Erythroblast (primary cell): ENCODE measurements around the gene CCDC71L.

Experiments
- DNase-seq, 2 experiments: peaks; one replicate each; lab custom pipeline; 2025; lab: John Stamatoyannopoulos, UW
- GATA1 ChIP-seq: IDR thresholded peaks from 2 replicates; pipeline ENCODE4 v1.6.1; 2011; ENCODE audit warnings: low read depth, mild to moderate bottlenecking, control low read depth, low read length, moderate library complexity
- POLR2A ChIP-seq: IDR thresholded peaks from 2 replicates; pipeline ENCODE4 v1.6.1; 2011; ENCODE audit warnings: mild to moderate bottlenecking, low read length

Gene CCDC71L

GRCh38 chr7:106623853-106624252 lies 37.1 kb downstream of the CCDC71L start:
- DNase-seq, result no peak

GRCh38 chr7:106623315-106623660 lies 37.7 kb downstream of the CCDC71L start:
- no peak for TF ChIP-seq GATA1
- TF ChIP-seq POLR2A, result no peak
- no peak for DNase-seq

More at GRCh38 chr7:106623853-106624252, 37.1 kb downstream of the CCDC71L start:
- TF ChIP-seq POLR2A (no peak), GATA1 (no peak)

DNA sequence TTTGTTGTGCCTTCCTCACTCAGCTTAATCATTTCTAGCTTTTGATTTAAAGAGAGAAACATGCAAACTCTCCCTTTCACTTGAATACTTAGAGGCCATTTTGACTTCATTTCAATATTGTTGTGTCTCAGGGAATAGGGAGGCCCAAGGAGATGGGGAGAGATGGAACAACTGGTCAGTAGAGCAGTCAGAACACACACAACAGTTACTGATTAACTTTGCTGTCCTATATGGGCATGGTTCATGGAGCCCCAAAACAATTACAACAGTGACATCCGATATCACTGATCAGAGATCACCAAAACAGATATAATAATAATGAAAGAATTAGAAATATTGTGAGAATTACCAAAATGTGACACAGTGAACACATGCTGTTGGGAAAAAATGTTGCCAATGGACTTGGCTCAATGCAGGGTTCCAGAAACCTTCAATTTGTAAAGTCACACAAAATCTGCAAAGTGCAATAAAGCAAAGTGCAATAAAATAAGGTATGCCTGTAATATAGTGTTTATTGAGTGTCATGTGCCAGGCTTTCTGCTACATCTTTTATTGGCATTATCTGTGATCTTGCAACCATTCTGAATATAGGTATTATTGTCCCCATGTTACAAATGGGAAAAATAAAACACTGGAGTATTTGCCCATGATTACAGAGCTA lies 38.2 kb downstream of the CCDC71L start:
- TF ChIP-seq GATA1 (no peak), POLR2A (no peak)
- no peak for DNase-seq

DNA sequence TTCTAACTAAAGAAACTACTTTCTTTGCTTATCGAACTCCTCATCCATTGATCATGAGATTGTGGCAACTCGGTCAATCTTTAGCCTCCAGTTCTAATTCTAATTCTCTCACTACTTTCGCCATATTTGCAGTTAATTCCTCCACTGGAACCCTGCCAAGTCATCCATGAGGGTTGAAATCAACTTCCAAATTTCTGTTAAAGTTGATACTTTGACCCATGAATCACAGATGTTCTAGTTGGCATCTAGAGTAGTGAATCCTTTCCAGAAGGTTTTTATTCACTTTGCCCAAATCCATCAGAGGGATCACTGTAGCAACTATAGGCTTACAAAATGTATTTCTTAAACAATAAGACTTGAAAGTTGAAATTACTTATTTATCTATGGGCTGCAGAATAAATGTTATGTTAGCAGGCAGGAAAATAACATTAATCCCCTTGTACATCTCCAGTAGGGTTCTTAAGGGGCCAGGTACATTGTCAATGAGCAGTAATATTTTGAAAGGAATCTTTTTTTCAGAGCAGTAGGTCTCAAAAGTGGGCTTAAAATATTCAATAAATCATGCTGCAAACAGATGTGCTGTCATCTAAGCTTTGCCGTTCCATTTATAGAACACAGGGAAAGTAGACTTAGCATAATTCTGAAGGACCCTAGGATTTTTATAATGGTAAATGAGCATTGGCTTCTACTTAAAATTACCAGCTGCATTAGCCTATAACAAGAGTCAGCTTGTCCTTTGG lies 39.4 kb downstream of the CCDC71L start:
- TF ChIP-seq POLR2A (no peak), GATA1 (no peak)
- no peak for DNase-seq

DNA sequence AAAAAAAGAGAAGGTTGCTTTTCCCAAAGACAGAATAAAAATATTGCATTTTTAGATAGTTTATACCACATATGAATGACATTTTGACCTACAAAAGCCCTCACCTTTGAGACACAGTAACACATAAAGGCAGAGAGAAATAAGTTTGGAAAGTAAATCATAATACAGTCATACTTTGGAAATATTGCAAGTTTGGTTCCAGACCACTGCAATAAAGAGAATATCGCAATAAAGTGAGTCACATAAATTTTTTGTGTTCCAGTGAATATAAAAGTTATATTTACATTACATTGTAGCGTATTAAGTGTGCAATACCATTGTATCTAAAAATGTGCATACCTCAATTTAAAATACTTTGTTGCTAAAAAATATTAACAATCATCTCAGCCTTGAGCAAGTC lies 40.3 kb downstream of the CCDC71L start:
- no peak for DNase-seq
- TF ChIP-seq POLR2A (no peak), GATA1 (no peak)

- TF ChIP-seq GATA1 (no peak), POLR2A (no peak)
- DNase-seq, result no peak
These were observed 40.9 kb downstream of the CCDC71L start for GRCh38 chr7:106620034-106620433.

DNA sequence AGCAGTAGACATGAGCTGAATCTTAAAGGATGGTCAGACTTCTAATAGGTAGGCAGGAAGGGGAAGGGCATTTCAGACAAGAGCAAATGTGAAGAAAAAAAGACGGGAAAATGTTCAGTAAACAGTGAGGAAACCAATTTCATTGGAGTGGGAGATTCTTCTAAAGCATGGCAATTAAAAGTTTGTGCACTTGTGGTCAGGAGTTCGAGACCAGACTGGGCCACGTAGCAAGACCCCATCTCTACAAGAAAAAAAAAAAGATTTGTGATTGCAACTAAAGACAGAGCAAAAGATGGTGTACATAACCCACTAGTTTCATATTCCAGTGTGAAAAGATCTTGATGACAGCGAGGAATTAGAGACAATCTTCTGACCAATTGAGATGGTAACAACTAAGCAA lies 41.7 kb downstream of the CCDC71L start:
- no peak for TF ChIP-seq GATA1
- TF ChIP-seq POLR2A, result no peak
- DNase-seq, result no peak

GRCh38 chr7:106618480-106618879 lies 42.5 kb downstream of the CCDC71L start:
- peak in 1 of 2 experiments; percentile 32 for DNase-seq
- TF ChIP-seq GATA1 (no peak), POLR2A (no peak)

DNA sequence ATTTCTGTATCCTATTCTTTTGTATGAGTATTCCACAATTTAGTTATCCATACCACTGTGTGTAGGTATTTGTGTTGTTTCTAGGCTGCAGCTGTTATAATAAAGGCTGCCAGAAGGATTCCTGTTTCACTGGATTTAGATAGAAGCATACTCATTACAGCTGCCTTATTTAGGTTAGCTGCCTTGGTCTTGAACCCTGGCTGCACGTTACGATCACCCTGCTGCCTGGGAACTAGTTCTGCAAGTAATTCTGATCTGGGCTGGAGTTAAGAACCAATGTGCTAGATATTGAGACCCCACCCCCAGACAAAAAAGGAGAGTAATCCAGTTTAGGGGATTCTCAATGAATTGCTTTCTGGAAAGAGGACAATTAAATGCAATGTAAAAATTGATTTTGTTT lies 43.1 kb downstream of the CCDC71L start:
- DNase-seq, result no peak
- no peak for TF ChIP-seq GATA1
- TF ChIP-seq POLR2A, result no peak

DNA sequence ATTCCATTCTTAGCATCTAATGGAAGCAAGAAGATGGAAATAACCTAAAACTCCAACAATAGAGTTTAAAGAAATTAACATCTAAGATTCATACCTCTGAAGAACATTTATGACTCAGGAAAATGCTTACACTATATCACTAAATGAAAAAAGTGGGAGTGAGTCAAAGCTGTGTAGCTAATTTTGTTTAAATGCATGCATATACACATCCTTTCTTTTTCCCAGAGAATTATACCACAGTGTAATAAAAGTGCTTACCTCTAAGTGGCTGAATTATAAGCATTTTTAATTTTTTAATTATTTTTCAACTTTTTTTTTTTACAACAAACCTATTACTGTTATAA lies 44.3 kb downstream of the CCDC71L start:
- no peak for DNase-seq
- no peak for TF ChIP-seq POLR2A
- TF ChIP-seq GATA1, result no peak

DNA sequence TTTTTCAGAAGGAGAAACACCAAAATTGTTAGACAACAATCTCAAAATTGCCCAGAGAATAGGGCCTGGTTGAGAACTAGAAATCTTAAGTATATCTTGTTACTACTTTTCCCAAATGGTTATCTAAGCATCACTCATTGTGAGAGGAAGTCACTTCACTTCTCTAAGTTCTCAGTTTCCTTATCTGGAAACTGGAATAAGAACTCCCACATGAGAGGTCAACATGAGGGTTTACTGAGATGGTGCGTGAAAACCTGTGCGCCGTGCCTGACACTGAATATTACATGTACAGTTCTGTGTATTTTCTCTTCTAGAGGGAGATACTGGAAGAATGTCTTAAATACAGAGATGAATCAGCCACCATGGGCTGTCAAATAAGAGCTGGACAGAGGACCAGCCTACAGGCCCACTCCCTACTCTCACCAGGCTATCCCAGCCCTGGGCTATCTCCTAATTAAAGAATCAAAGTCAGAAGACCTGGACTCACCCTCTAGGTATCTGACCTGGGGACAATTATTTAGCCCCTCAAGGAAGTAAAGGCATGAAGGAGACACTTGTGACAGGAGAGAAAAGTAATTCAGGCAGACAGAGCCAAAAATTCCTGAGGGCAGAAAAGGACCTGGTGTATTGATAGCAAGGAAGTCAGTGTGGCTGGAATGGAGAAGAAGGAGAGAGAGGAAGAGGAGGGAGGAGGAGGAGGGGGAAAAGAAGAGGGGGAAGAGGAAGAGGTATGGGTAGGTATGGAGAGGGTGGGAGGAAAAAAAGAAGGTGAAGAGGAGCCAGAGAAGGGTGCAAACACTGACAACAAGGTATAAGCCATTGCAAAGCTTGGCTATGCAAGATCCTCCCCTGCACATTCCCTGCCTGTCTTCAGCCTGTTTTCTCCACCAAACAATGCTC lies 44.9 kb downstream of the CCDC71L start:
- TF ChIP-seq POLR2A, result no peak
- TF ChIP-seq GATA1, result no peak

DNA sequence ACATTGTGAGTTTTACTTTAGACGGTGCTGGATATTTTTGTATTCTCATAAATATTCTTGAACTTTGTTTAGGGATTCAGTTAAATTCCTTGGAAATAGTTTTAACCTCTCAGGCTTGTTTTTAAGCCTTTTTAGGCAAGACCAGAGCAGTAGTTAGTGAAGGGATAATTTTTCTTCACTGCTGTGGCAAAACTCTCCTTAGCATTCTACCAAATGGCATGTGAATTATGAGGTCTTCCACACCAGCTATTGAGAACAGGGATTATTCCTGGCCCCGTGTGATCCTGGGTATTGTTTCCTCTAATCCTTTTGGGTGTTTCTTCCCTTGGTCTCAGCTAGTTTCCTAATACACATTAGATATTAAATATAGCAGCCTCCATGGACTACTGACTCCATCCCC lies 46.2 kb downstream of the CCDC71L start:
- no peak for DNase-seq
- no peak for TF ChIP-seq POLR2A
- TF ChIP-seq GATA1, result no peak

More for the DNA sequence above, 44.9 kb downstream of the CCDC71L start:
- no peak for DNase-seq

GRCh38 chr7:106613848-106614560 lies 47.0 kb downstream of the CCDC71L start:
- no peak for DNase-seq
- no peak for TF ChIP-seq GATA1
- TF ChIP-seq POLR2A, result no peak
